ENCODE measurements around the gene TAS2R41.

Gene TAS2R41

GRCh38 chr7:143487061-143487460, 9.4 kb downstream of the TAS2R41 start:
- Histone ChIP-seq H4K20me1 (ENCODE audit: control insufficient read depth, insufficient read depth, low read depth, low read length) (no peaks in the 10 kb centered on the region), H3K9me2 (replicated peaks; ENCODE audit: control insufficient read depth, low read length) (no peaks in the 10 kb centered on the region), H3K4me2 (ENCODE audit: low read length) (no peak overlapping the region), H3F3A (ENCODE audit: control insufficient read depth, insufficient read depth) (no peaks in the 10 kb centered on the region), H3K4me1 (ENCODE audit: control insufficient read depth, low read length) (no peaks in the 10 kb centered on the region), H3K79me2 (ENCODE audit: control insufficient read depth, low read length) (no peaks in the 10 kb centered on the region), H3K27me3 (ENCODE audit: control insufficient read depth, low read length) (peaks cover 12% of the 10 kb centered on the region; the same call in 1 of the 2 replicates), H3K9me3 (ENCODE audit: control insufficient read depth, insufficient read depth, low read length) (no peaks in the 10 kb centered on the region), H3K4me3 (ENCODE audit: low read length) (no peak overlapping the region), H3K27ac (ENCODE audit: low read depth, low read length) (no peak overlapping the region), H3K36me3 (ENCODE audit: control insufficient read depth, low read length) (no peaks in the 10 kb centered on the region)
- TF ChIP-seq EZH2phosphoT487 (IDR thresholded peaks at IDR 0.05; ENCODE audit: borderline replicate concordance, low read length) (no peak), CTCF (IDR thresholded peaks at IDR 0.05; ENCODE audit: low read depth, low read length, poor library complexity, severe bottlenecking) (no peak)

- no peaks in the 10 kb centered on the region for H3K4me1 ChIP-seq (ENCODE audit: control insufficient read depth, low read length)
- peaks cover 17% of the 10 kb centered on the region for H3K27me3 ChIP-seq (ENCODE audit: control insufficient read depth, low read length)
- H4K20me1 ChIP-seq (ENCODE audit: control insufficient read depth, insufficient read depth, low read depth, low read length), result no peaks in the 10 kb centered on the region
- H3K4me3 ChIP-seq (ENCODE audit: low read length), result no peak overlapping the region
- H3K9me3 ChIP-seq (ENCODE audit: control insufficient read depth, insufficient read depth, low read length), result no peaks in the 10 kb centered on the region
- H3K79me2 ChIP-seq (ENCODE audit: control insufficient read depth, low read length), result no peaks in the 10 kb centered on the region
- TF ChIP-seq EZH2phosphoT487 (IDR thresholded peaks at IDR 0.05; ENCODE audit: borderline replicate concordance, low read length) (no peak), CTCF (IDR thresholded peaks at IDR 0.05; ENCODE audit: low read depth, low read length, poor library complexity, severe bottlenecking) (no peak)
- H3K27ac ChIP-seq (ENCODE audit: low read depth, low read length), result no peak overlapping the region
- no peaks in the 10 kb centered on the region for H3K9me2 ChIP-seq (replicated peaks; ENCODE audit: control insufficient read depth, low read length)
- H3F3A ChIP-seq (ENCODE audit: control insufficient read depth, insufficient read depth), result no peaks in the 10 kb centered on the region
- H3K36me3 ChIP-seq (ENCODE audit: control insufficient read depth, low read length), result no peaks in the 10 kb centered on the region
- H3K4me2 ChIP-seq (ENCODE audit: low read length), result no peak overlapping the region
These were observed 9.9 kb downstream of the TAS2R41 start for GRCh38 chr7:143487566-143487965.

- Histone ChIP-seq H3F3A (ENCODE audit: control insufficient read depth, insufficient read depth) (no peaks in the 10 kb centered on the region), H4K20me1 (ENCODE audit: control insufficient read depth, insufficient read depth, low read depth, low read length) (no peaks in the 10 kb centered on the region), H3K9me3 (ENCODE audit: control insufficient read depth, insufficient read depth, low read length) (no peaks in the 10 kb centered on the region), H3K27me3 (ENCODE audit: control insufficient read depth, low read length) (peaks cover 30% of the 10 kb centered on the region), H3K9me2 (replicated peaks; ENCODE audit: control insufficient read depth, low read length) (no peaks in the 10 kb centered on the region), H3K4me3 (ENCODE audit: low read length) (no peak overlapping the region), H3K27ac (ENCODE audit: low read depth, low read length) (no peak overlapping the region), H3K4me2 (ENCODE audit: low read length) (no peak overlapping the region), H3K4me1 (ENCODE audit: control insufficient read depth, low read length) (no peaks in the 10 kb centered on the region), H3K79me2 (ENCODE audit: control insufficient read depth, low read length) (no peaks in the 10 kb centered on the region), H3K36me3 (ENCODE audit: control insufficient read depth, low read length) (no peaks in the 10 kb centered on the region)
- peak; percentile 13 for TF ChIP-seq CTCF (IDR thresholded peaks at IDR 0.05; ENCODE audit: low read depth, low read length, poor library complexity, severe bottlenecking)
- TF ChIP-seq EZH2phosphoT487 (IDR thresholded peaks at IDR 0.05; ENCODE audit: borderline replicate concordance, low read length), result no peak
These were observed 13.1 kb downstream of the TAS2R41 start for GRCh38 chr7:143490717-143491306.
